ENCODE data around the gene NSUN6.

The NSUN6 gene

DNA sequence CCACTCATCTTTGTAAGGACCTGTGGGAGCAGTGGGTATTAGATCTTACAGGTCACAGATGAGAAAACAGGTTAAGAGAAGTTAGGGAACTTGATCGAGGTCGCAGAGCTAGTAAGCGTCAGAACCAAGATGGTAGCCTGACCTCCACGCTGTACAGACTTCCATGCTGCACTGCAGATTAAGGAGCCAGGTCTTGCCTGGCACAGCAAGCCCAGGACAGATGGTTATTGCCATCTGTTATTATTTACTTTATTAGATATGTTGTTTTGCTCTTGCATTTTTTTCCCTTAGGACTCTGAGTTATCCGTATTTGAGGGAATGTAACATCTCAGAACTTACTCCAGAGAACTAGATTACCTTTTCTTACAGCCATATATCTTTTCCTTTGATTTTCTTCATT is 147.2 kb downstream of the NSUN6 start:
- H3K9me3 ChIP-seq (ENCODE audit: insufficient read depth, low read length) = no peaks in the 10 kb centered on the region
- no peak overlapping the region for H3K9ac ChIP-seq (ENCODE audit: low read length)
- H3K27ac ChIP-seq (ENCODE audit: low read depth, low read length) = no peak overlapping the region
- no peaks in the 10 kb centered on the region for H3K27me3 ChIP-seq (ENCODE audit: low read length)
- H3K4me3 ChIP-seq (ENCODE audit: insufficient read depth, low read length, poor library complexity, severe bottlenecking) = no peak overlapping the region
- no peaks in the 10 kb centered on the region for H3K9me2 ChIP-seq (replicated peaks; ENCODE audit: insufficient read depth, low read length)
- no peak overlapping the region for H2AFZ ChIP-seq (ENCODE audit: low read depth, low read length, severe bottlenecking)
- H3K4me2 ChIP-seq (ENCODE audit: low read depth, low read length, poor library complexity, severe bottlenecking) = no peak overlapping the region
- H4K20me1 ChIP-seq (ENCODE audit: low read depth, low read length) = no peaks in the 10 kb centered on the region
- TF ChIP-seq EZH2phosphoT487 (conservative IDR thresholded peaks at IDR 0.05; ENCODE audit: low read length) = no peak
- TF ChIP-seq CTCF (IDR thresholded peaks at IDR 0.05; ENCODE audit: insufficient read depth, low read length, poor library complexity, severe bottlenecking) = no peak
- no peaks in the 10 kb centered on the region for H3K36me3 ChIP-seq (ENCODE audit: low read length)
- no peaks in the 10 kb centered on the region for H3F3A ChIP-seq (ENCODE audit: insufficient read depth)
- no peaks in the 10 kb centered on the region for H3K79me2 ChIP-seq (ENCODE audit: insufficient read depth, low read length)

DNA sequence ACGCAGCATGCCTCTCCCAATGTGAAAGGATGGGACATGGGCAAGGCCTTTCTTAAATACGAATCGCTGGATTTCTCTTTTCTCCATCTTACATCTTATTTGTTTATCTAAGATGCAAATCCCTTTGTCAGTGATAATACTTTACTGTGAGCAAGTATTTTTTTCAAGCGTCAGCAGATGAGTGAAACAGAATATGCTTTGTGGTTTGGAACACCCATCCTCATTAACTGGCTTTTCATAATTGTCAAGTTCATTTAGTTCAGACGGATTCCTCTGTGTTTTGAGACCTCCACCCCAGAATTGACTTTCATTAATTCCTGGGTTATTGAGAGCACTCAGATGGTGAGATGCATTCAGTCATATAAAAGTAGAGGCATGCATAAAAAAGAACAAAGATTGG is 149.8 kb downstream of the NSUN6 start:
- no peaks in the 10 kb centered on the region for H4K20me1 ChIP-seq (ENCODE audit: low read depth, low read length)
- H3K4me3 ChIP-seq (ENCODE audit: insufficient read depth, low read length, poor library complexity, severe bottlenecking) = no peak overlapping the region
- H3K9ac ChIP-seq (ENCODE audit: low read length) = no peak overlapping the region
- no peak overlapping the region for H2AFZ ChIP-seq (ENCODE audit: low read depth, low read length, severe bottlenecking)
- H3F3A ChIP-seq (ENCODE audit: insufficient read depth) = no peaks in the 10 kb centered on the region
- TF ChIP-seq EZH2phosphoT487 (conservative IDR thresholded peaks at IDR 0.05; ENCODE audit: low read length) (no peak), CTCF (IDR thresholded peaks at IDR 0.05; ENCODE audit: insufficient read depth, low read length, poor library complexity, severe bottlenecking) (no peak)
- no peaks in the 10 kb centered on the region for H3K36me3 ChIP-seq (ENCODE audit: low read length)
- no peaks in the 10 kb centered on the region for H3K9me3 ChIP-seq (ENCODE audit: insufficient read depth, low read length)
- no peak overlapping the region for H3K4me2 ChIP-seq (ENCODE audit: low read depth, low read length, poor library complexity, severe bottlenecking)
- H3K27me3 ChIP-seq (ENCODE audit: low read length) = no peaks in the 10 kb centered on the region
- no peaks in the 10 kb centered on the region for H3K9me2 ChIP-seq (replicated peaks; ENCODE audit: insufficient read depth, low read length)
- no peak overlapping the region for H3K27ac ChIP-seq (ENCODE audit: low read depth, low read length)
- no peaks in the 10 kb centered on the region for H3K79me2 ChIP-seq (ENCODE audit: insufficient read depth, low read length)

GRCh38 chr10:18501198-18501597 is 150.2 kb downstream of the NSUN6 start:
- no peaks in the 10 kb centered on the region for H3K27me3 ChIP-seq (ENCODE audit: low read length)
- no peaks in the 10 kb centered on the region for H3F3A ChIP-seq (ENCODE audit: insufficient read depth)
- H3K9me3 ChIP-seq (ENCODE audit: insufficient read depth, low read length) = no peaks in the 10 kb centered on the region
- no peaks in the 10 kb centered on the region for H3K79me2 ChIP-seq (ENCODE audit: insufficient read depth, low read length)
- no peaks in the 10 kb centered on the region for H3K36me3 ChIP-seq (ENCODE audit: low read length)
- H2AFZ ChIP-seq (ENCODE audit: low read depth, low read length, severe bottlenecking) = no peak overlapping the region
- H3K9ac ChIP-seq (ENCODE audit: low read length) = no peak overlapping the region
- no peak for TF ChIP-seq CTCF (IDR thresholded peaks at IDR 0.05; ENCODE audit: insufficient read depth, low read length, poor library complexity, severe bottlenecking)
- TF ChIP-seq EZH2phosphoT487 (conservative IDR thresholded peaks at IDR 0.05; ENCODE audit: low read length) = no peak
- H4K20me1 ChIP-seq (ENCODE audit: low read depth, low read length) = no peaks in the 10 kb centered on the region
- no peak overlapping the region for H3K27ac ChIP-seq (ENCODE audit: low read depth, low read length)
- H3K4me3 ChIP-seq (ENCODE audit: insufficient read depth, low read length, poor library complexity, severe bottlenecking) = no peak overlapping the region
- no peaks in the 10 kb centered on the region for H3K9me2 ChIP-seq (replicated peaks; ENCODE audit: insufficient read depth, low read length)
- H3K4me2 ChIP-seq (ENCODE audit: low read depth, low read length, poor library complexity, severe bottlenecking) = no peak overlapping the region

DNA sequence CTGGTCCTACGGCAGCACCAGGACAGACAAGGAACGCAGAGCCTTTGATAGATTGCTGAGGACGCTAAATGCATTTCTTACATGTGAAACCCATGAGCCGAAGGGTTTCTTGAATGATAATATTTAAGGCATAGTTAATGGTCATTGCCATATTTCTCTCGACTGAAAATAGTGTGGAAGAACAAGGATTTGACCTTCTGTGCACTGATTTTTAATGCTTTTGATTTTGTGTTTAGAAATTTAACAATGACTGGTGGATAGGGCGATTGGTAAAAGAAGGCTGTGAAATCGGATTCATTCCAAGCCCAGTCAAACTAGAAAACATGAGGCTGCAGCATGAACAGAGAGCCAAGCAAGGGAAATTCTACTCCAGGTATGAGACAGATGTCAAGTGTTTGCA is 150.8 kb downstream of the NSUN6 start:
- Histone ChIP-seq H3F3A (ENCODE audit: insufficient read depth) (no peaks in the 10 kb centered on the region), H3K79me2 (ENCODE audit: insufficient read depth, low read length) (no peaks in the 10 kb centered on the region), H3K9me3 (ENCODE audit: insufficient read depth, low read length) (no peaks in the 10 kb centered on the region), H3K27ac (ENCODE audit: low read depth, low read length) (no peak overlapping the region), H3K4me3 (ENCODE audit: insufficient read depth, low read length, poor library complexity, severe bottlenecking) (no peak overlapping the region), H3K9ac (ENCODE audit: low read length) (no peak overlapping the region), H3K36me3 (ENCODE audit: low read length) (no peaks in the 10 kb centered on the region), H3K4me2 (ENCODE audit: low read depth, low read length, poor library complexity, severe bottlenecking) (no peak overlapping the region), H4K20me1 (ENCODE audit: low read depth, low read length) (no peaks in the 10 kb centered on the region), H2AFZ (ENCODE audit: low read depth, low read length, severe bottlenecking) (no peak overlapping the region), H3K27me3 (ENCODE audit: low read length) (no peaks in the 10 kb centered on the region), H3K9me2 (replicated peaks; ENCODE audit: insufficient read depth, low read length) (no peaks in the 10 kb centered on the region)
- no peak for TF ChIP-seq EZH2phosphoT487 (conservative IDR thresholded peaks at IDR 0.05; ENCODE audit: low read length)
- no peak for TF ChIP-seq CTCF (IDR thresholded peaks at IDR 0.05; ENCODE audit: insufficient read depth, low read length, poor library complexity, severe bottlenecking)

Measured in SU-DHL-6 (cell line).